GM18951 (cell line): ENCODE measurements around the gene CC2D1A.
"Not testable (repeated sequence)": the region's sequence is repeated elsewhere in the genome, so short reads cannot be mapped to it uniquely, and the experiment has no call there.

Experiments
- POLR2A ChIP-seq: IDR thresholded peaks from 4 replicates; pipeline ENCODE4 v1.6.1; 2011; ENCODE audit warnings: mild to moderate bottlenecking; ENCODE audit not compliant: insufficient read length, insufficient read depth; ENCODE audit errors: extremely low read depth
- in situ Hi-C: fragments of 300-500 bp; cut with MboI; formaldehyde crosslinking; loops from one replicate; pipeline ENCODE4 v1.12.0; 2022; ENCODE audit warnings: low sequenced_read_pairs, mixed read lengths, inconsistent platforms; ENCODE audit not compliant: unreplicated experiment

CC2D1A gene

DNA sequence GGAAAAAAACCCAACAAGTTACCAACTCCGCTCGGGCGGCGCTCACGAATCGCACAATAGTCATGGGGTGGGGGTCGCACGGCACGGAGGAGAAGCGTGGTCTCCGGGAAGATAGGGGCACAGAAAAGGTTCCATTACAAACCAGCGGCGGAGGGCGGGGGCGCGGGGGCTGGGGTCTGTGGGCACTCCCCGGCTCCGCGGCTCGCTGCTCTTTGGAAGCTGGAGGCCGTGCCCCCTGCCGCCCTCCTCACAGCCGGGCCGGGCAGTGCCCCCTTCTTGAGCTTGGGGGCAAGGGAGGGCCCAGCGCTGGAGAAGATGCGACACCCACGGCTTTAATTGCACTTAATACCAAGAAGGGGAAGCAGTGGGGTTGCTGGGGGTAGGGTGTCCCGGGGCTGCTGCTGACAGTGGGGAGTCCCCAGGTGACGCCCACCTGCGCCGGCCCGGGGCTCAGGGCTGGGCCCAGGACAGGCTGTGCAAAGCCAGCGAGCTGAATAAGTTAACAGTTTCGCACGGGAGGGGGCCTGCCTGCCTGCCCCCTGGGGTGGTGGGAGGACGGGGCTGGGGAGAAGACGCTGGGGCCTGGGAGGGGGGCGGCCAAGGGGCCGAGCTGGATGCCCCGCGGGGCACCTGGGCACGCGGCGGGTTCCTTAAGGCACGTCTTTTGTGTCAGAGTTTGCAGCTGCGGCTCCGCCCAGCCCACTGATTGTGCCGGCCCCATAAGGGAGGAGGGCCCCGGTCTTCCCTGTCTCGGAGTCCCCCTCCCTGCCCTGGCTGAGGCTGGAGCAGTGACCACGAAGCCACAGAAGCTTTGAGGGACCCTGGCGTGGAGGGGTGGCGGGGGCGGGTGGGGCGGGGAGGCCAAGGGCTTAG is 56.1 kb downstream of the CC2D1A start:
- in situ Hi-C loops = no loop called here

DNA sequence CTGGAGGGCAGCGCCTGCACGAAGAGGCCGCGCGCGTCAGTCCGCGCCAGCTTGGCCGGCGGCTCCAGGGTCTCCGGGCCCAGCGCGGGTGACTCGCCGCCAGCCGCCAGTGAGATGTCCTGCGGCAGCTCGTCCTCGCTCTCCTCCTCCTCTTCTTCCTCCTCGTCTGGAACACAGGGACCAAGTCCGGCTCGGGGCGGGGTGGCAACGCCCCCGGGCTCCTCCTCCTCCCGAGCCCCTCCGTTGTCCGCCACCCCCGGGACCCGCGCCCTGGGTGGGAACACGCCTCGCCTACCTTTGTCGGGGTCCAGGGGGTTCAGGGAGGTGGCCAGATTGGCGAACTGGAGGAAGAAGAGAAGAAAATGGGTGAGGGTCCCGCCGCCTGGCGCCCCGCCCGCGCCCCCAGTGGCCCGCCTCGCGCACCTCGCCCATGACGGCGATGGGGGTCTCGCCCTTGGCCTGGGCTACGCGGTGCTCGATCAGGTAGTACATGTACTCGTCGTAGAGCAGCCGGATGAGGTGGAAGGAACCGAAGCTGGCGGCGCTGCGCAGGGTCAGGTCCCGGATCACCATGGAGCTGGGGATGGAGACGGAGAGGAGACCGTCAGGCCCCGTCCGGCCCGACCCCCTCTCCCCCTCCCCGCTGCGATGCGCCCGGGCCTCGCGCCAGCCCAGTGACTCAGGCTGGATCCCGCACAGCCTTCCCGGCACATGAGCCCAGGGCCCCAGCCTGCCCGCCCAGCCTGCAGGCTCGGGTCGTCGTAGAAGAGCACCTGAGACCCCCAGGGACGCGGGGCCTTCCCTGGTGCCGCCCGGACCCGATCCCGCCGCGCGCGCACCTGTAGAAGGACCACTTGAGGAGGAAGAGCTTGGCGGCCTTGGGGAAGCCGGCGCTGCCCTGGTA is 57.0 kb downstream of the CC2D1A start:
- TF ChIP-seq POLR2A = no peak
- in situ Hi-C loops = no loop called here

More for the DNA sequence above, 56.1 kb downstream of the CC2D1A start:
- no peak for TF ChIP-seq POLR2A

DNA sequence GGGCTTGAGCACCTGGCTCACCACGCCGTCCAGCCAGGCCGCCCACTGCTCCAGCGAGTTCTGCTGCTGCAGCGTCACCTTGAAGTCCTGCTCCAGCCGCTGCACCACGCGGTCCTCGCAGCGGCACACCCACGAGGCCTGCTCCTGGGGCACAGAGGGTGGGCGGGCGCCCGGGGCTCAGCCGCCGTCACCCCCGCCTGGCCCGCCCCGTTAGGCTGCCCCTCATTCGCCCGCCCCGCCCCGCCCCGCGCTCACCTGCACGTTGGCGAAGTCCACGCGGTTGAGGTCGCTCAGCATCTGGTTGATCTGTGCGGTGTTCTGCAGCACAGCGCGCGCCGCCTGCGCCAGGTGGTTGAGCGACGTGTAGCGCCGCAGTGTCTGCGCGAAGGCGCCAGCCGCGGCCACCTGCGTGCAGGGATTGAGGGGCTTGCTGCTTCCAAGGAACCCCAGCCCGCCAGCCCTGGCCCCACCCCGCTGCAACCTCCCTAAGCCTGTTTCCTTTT is 57.7 kb downstream of the CC2D1A start:
- in situ Hi-C loops = no loop called here
- TF ChIP-seq POLR2A = no peak

DNA sequence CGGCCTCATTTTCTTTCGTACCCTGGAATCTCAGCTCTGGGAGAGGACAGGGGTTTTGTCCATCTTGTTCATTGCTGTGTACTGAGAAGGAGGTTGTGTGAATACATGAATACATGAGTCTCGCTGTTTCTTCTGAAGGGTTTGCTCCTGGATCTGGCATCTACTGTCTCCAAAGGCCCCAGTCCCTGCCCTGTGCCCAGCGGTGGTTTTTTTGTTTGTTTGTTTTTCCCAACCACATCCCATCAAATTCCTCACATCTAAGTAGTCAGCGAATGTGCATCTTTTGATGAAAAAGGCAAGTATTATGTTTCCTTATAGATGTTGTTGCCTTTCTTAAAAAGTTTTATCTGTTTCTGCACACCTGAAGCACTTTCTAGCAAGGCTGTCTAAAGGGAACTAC is 58.8 kb downstream of the CC2D1A start:
- in situ Hi-C loops = no loop called here
- TF ChIP-seq POLR2A = no peak

DNA sequence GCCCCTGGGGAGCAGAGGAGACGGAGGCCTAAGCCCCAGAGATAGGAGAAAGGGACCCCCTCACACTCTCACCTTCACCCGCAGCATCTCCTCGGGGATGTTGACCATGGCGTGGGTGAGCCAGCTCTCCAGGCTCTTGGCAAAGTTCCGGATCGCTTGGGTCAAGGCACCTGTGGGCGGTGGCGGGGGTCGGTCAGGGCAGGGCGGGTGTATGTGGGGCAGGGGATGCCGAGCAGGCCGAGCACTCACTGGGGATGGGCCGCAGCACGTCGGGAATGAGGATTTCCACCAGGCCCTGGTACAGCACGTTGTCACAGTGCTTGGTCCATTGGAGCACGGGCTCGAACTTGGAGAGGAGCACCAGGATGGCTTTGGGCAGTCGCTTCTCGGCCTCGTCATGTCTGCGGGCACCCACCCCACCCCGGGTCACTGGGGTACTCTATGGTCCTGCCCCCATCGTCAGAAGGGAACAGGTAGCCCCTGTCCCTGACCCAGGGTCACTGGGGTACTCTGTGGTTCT is 59.4 kb downstream of the CC2D1A start:
- no peak for TF ChIP-seq POLR2A
- in situ Hi-C loops = no loop called here

DNA sequence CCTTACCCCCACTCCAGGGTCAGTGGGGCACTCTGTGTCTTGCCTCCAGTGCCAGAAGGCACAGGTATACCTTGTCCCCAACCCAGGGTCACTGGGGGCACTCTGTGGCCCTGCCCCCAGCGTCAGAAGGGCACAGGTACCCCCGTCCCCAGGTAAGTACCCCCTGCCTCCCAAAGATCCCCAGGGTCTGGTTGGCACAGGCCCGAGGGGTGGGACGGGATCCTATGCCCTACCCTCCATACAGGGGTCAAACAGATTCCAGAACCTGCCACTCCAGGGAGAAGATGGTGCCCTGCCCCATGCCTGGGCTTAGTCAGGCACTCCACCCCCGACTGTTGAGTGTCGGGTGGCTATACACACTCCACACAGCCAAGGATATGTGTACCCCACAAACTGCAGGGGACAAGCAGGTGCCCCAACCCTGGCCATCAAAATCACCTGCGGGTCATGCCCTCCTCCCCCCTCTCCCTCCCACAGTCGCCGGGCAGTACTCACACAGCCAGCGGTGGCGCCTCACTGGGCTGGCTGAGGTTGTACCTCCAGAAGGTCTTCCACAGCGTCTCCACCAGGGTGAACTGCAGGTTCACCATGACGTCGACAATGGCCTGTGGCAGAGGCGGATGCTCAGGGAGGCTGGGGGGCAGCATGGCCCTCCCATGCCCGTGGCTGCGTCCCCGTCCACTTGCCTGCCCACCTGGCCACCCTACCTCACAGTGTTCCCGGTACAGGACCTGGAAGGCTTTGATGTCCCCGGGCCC is 60.1 kb downstream of the CC2D1A start:
- no peak for TF ChIP-seq POLR2A
- in situ Hi-C loops = no loop called here

DNA sequence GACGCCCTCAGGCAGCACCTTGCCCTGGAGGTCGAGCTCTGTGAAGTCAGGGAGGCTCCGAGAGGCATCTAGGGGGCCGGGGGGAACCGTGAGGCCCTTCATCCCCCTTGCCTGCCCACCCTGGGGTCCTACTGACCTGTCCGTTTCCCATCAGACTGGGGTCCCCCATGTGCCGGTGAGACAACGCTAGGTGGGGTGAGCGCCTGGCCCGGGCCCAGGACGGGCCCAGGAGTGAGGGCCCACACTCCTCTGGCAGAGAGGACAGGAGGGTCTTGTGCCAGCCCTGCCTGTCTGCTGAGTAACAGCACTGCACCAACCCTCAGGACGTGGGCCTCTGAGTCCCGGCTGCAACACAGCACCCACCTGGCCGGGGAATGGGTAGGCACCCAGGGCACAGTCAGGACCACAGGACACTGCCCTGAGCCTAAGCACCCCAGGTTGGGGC is 60.7 kb downstream of the CC2D1A start:
- TF ChIP-seq POLR2A = no peak
- in situ Hi-C loops = no loop called here

DNA sequence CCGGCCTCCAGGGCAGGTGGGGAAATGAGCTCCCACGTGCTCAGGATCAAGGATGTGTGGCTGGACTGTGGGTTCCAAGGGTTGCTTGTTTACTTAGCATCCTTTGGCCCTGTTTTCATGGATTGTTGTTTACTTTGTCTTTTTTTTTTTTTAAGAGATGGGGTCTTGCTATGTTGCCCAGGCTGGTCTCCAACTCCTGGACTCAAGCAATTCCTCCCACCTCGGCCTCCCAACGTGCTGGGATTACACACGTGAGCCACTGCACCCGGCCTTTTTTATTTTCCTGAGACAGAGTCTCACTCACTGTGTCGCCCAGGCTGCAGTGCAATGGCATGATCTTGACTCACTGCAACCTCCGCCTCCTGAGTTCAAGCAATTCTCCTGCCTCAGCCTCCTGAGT is 61.2 kb downstream of the CC2D1A start:
- in situ Hi-C loops = not testable (repeated sequence)

DNA sequence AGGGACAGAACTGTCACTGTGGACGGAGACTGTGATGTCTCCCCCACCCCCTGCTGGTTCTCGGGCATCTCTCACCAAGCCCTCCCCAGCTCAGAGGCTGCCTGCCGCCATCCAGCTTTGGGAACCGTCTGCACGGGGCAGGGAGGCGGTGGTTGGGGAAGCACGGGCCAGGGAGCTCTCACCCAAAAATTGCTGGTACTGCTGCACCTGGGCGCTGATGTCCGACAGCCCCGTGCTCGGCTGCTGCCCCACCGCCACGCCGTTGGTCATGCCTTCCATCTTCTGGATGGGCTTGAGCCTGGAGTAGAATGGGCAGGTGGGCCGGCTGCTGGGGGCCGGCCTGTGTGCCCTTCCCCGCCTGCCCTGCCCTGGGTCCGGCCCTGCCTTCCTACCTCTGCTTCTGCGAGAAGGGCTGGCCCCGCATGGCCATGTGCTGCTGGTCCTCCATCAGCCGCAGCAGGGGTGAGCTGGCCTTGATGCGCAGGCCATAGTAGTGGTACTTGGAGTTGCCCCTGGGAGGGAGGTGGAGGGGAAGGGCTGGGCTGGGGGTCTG is 62.5 kb downstream of the CC2D1A start:
- TF ChIP-seq POLR2A = no peak
- in situ Hi-C loops = no loop called here

DNA sequence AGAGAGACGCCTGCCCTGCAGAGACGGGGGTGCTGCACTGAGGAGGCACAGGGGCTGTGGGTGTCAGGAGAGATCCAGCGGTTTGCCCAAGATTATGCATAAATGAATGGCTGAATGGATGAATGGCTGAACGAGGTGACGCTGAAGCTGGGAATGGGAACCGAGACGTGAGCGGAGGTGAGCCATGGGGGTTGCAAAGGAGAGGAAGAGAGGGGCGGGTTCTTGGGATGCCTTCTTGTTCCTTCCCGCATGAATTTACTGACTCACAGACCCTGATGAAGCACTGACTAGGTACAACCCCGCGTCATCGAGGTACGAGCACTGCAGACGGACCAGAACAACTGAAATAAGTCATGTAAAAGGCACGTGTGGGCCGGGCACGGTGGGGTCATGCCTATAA is 63.0 kb downstream of the CC2D1A start:
- no peak for TF ChIP-seq POLR2A
- in situ Hi-C loops = no loop called here

DNA sequence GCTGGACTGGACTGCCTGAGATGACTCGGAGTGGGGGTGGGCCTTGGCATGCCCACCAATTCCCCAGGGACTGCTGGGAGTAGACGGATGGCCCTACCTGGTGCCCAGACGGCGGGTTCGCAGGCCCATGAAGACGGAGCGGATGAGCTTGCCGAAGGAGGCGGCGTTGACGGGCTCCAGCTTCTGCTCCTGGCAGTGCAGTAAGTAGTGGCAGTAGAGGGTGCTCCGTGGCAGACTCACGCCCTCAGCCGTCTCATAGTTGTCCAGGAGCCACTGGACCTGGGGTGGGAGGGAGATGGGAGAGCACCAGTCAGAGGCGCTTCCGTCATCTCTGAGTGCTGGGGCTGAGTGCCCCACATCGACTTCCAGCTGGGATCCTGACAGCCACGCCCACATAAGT is 63.9 kb downstream of the CC2D1A start:
- no peak for TF ChIP-seq POLR2A
- in situ Hi-C loops = no loop called here

DNA sequence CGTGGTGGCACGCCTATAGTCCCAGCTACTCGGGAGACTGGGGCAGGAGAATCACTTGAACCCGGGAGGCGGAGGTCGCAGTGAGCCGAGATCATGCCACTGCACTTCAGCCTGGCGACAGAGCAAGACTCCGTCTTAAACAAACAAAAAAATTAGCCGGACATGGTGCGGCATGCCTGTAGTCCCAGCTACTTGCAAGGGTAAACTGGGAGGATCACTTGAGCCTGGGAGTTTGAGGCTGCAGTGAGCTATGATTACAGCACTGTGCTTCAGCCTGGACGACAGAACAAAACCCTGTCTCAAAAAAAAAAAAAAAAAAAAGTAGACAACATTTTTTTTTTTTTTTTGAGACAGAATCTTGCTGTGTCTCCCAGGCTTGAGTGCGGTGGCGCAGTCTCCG is 65.9 kb downstream of the CC2D1A start:
- in situ Hi-C loops = not testable (repeated sequence)

DNA sequence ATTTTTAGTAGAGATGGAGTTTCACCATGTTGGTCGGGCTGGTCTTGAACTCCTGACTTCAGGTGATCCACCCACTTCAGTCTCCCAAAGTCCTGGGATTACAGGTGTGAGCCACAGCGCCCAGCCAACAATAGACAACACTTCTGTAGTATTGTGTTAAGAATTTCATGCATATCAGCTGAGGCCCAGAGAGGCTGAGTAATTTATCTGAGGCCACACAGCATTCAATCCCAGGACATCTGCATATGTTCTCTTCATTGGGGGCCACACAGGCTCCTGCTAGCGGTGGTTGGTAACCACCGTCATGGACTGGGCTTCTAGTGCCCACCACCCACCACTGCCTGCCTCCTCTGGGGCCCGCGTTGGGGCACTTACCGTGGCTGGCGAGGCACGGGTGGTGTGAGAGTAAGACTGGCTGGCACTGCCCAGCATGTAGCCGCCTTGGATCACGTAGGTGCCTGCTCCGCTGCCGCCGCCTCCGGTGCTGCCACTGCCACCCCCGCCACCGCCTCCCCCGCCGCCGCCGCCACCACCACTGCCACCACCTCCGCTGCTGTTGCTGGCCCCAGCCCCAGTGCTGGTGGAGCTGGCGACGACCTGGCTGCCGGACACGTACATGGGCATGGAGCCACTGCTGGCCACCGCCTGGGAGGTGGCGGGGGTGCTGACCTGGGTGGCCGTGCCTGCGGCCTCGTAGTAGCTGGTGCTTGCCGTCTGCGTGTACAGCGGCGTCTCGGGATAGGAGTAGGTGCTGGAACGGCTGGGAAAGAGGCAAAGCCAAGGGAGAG is 66.6 kb downstream of the CC2D1A start:
- in situ Hi-C loops = no loop called here

DNA sequence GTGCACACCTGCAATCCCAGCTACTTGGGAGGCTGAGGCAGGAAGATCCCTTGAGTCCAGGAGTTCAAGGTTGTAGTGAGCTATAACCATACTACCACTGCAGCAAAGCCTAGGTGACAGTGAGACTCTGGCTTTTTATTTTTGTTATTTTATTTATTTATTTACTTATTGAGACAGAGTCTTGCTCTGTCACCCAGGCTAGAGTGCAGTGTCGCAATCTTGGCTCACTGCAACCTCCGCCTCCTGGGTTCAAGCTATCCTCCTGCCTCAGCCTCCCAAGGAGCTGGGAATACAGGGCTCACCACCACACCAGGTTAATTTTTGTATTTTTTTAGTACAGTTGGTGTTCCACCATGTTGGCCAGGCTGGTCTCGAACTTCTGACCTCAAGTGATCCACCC is 67.5 kb downstream of the CC2D1A start:
- in situ Hi-C loops = not testable (repeated sequence)

More for the DNA sequence above, 66.6 kb downstream of the CC2D1A start:
- TF ChIP-seq POLR2A = no peak
